H1 (cell line): ENCODE data around the gene KRT12.

Experiments used
- ATF3 ChIP-seq: IDR thresholded peaks from 2 replicates; pipeline ENCODE4 v1.6.1; 2011; ENCODE audit warnings: low read depth, mild to moderate bottlenecking, low read length; ENCODE audit not compliant: insufficient read depth
- BCL11A ChIP-seq, 2 experiments: IDR thresholded peaks; one replicate each; pipeline ENCODE4 v1.6.1; 2011; ENCODE audit warnings: low read depth in 2 of 2, low read length in 2 of 2, mild to moderate bottlenecking in 2 of 2
- CEBPB ChIP-seq: IDR thresholded peaks from 2 replicates; pipeline ENCODE4 v1.6.1; 2012; ENCODE audit warnings: low read depth, low read length
- CTCF ChIP-seq, 3 experiments: IDR thresholded peaks; 1 replicate in 2 of 3; 2 replicates in 1 of 3; pipeline versions ENCODE4 v1.5.1 to v1.6.1; 2011; ENCODE audit warnings: low read length in 3 of 3, mild to moderate bottlenecking in 3 of 3, inconsistent platforms in 2 of 3, low read depth in 1 of 3, moderate library complexity in 1 of 3; ENCODE audit not compliant: insufficient read depth in 1 of 3; ENCODE audit errors: control extremely low read depth in 1 of 3
- EGR1 ChIP-seq: IDR thresholded peaks from 2 replicates; pipeline ENCODE4 v1.6.1; 2011; ENCODE audit warnings: low read depth, low read length, borderline replicate concordance
- EZH2 ChIP-seq: fragments of 200-600 bp; sonication (generic); IDR thresholded peaks from 2 replicates; pipeline ENCODE4 v1.7.1; 2012; ENCODE audit warnings: low read depth, mild to moderate bottlenecking, moderate library complexity, low read length, inconsistent platforms; ENCODE audit not compliant: severe bottlenecking
- POLR2A ChIP-seq, 2 experiments: IDR thresholded peaks; 1 replicate in 1 of 2; 2 replicates in 1 of 2; pipeline ENCODE4 v1.6.1; 2011; ENCODE audit warnings: low read depth in 2 of 2, low read length in 2 of 2, mild to moderate bottlenecking in 2 of 2; ENCODE audit errors: control extremely low read depth in 1 of 2
- SP2 ChIP-seq: IDR thresholded peaks from 2 replicates; pipeline ENCODE4 v1.6.1; 2012; ENCODE audit warnings: mild to moderate bottlenecking, low read length, inconsistent platforms
- TAF1 ChIP-seq: IDR thresholded peaks from 2 replicates; pipeline ENCODE4 v1.6.1; 2011; ENCODE audit warnings: mild to moderate bottlenecking, low read depth, low read length
- TAF7 ChIP-seq: optimal IDR thresholded peaks from 2 replicates; pipeline ENCODE3; 2011; ENCODE audit warnings: low read depth, mild to moderate bottlenecking, inconsistent platforms, low read length, moderate library complexity, borderline replicate concordance
- YY1 ChIP-seq: IDR thresholded peaks from 2 replicates; pipeline ENCODE4 v1.6.1; 2011; ENCODE audit warnings: low read depth, mild to moderate bottlenecking, low read length
- ZNF274 ChIP-seq: IDR thresholded peaks from 2 replicates; pipeline ENCODE4 v1.7.0; 2012; ENCODE audit warnings: low read length, borderline replicate concordance; ENCODE audit errors: extremely low read depth

GRCh38 chr17:40844671-40845107 lies 22.3 kb downstream of the KRT12 start:
- no peak for TF ChIP-seq POLR2A (IDR thresholded peaks at IDR 0.05; ENCODE audit: control extremely low read depth in 1 of 2, low read depth in 2 of 2, low read length in 2 of 2)
- TF ChIP-seq SP2 = no peak
- no peak for TF ChIP-seq CTCF (IDR thresholded peaks at IDR 0.05; ENCODE audit: control extremely low read depth in 1 of 3, insufficient read depth in 1 of 3, low read depth in 1 of 3, low read length in 3 of 3)
- TF ChIP-seq ATF3 = no peak
- no peak for TF ChIP-seq CEBPB
- TF ChIP-seq EGR1 = no peak
- TF ChIP-seq TAF1 = no peak
- no peak for TF ChIP-seq TAF7
- no peak for TF ChIP-seq BCL11A (IDR thresholded peaks at IDR 0.05; ENCODE audit: low read depth in 2 of 2, low read length in 2 of 2)
- TF ChIP-seq YY1 = no peak
- TF ChIP-seq ZNF274 = no peak
- no peak for TF ChIP-seq EZH2
